Islet of Langerhans (tissue), 1 donor: ENCODE data around the gene STMND1.
"Not testable (repeated sequence)": the region's sequence is repeated elsewhere in the genome, so short reads cannot be mapped to it uniquely, and the experiment has no call there.

Experiments used
- FAIRE-seq: peaks from one replicate; lab custom pipeline; 2011; peaks lifted over from hg19 to GRCh38; lab: Jason Lieb, UNC

STMND1 gene

GRCh38 chr6:17101422-17102257, at the start of gene STMND1:
STMND1 (plus strand) TSS chr6:17102050; CDS start chr6:17102258, 208 bp downstream.
- FAIRE-seq = no peak

- no peak for FAIRE-seq
These were observed 47.2 kb upstream of the STMND1 start for GRCh38 chr6:17054647-17055046.

- FAIRE-seq = no peak
These were observed 44.5 kb upstream of the STMND1 start for GRCh38 chr6:17057322-17057721.

GRCh38 chr6:17058550-17058949, 43.3 kb upstream of the STMND1 start:
- FAIRE-seq = no peak

GRCh38 chr6:17059022-17059421, 42.8 kb upstream of the STMND1 start:
- FAIRE-seq = no peak

- no peak for FAIRE-seq
These were observed 42.0 kb upstream of the STMND1 start for GRCh38 chr6:17059850-17060249.

- no peak for FAIRE-seq
These were observed 40.8 kb upstream of the STMND1 start for GRCh38 chr6:17061097-17061496.

GRCh38 chr6:17062871-17063440, 38.9 kb upstream of the STMND1 start:
- no peak for FAIRE-seq

GRCh38 chr6:17064975-17065374, 36.9 kb upstream of the STMND1 start:
- FAIRE-seq = no peak

- FAIRE-seq = no peak
These were observed 35.2 kb upstream of the STMND1 start for GRCh38 chr6:17066610-17067009.

GRCh38 chr6:17068972-17069371, 32.9 kb upstream of the STMND1 start:
- not testable (repeated sequence) for FAIRE-seq

- FAIRE-seq = not testable (repeated sequence)
These were observed 31.4 kb upstream of the STMND1 start for GRCh38 chr6:17070400-17070799.

- not testable (repeated sequence) for FAIRE-seq
These were observed 28.3 kb upstream of the STMND1 start for GRCh38 chr6:17073596-17073995.

- FAIRE-seq = no peak
These were observed 20.6 kb upstream of the STMND1 start for GRCh38 chr6:17081273-17081672.

GRCh38 chr6:17081860-17082508, 19.9 kb upstream of the STMND1 start:
- FAIRE-seq = no peak

GRCh38 chr6:17083397-17083796, 18.5 kb upstream of the STMND1 start:
- no peak for FAIRE-seq

- peak; percentile 93 for FAIRE-seq
These were observed 15.4 kb upstream of the STMND1 start for GRCh38 chr6:17086469-17086868.

GRCh38 chr6:17088091-17088611, 13.7 kb upstream of the STMND1 start:
- no peak for FAIRE-seq

GRCh38 chr6:17091122-17091521, 10.7 kb upstream of the STMND1 start:
- FAIRE-seq = no peak

- FAIRE-seq = no peak
These were observed 8.2 kb upstream of the STMND1 start for GRCh38 chr6:17093686-17094085.

GRCh38 chr6:17096096-17096495, 5.8 kb upstream of the STMND1 start:
- FAIRE-seq = no peak

- FAIRE-seq = no peak
These were observed 5.2 kb upstream of the STMND1 start for GRCh38 chr6:17096652-17097051.

- FAIRE-seq = no peak
These were observed 3.9 kb upstream of the STMND1 start for GRCh38 chr6:17097982-17098381.
